GM21576 (cell line): ENCODE measurements around the gene TNNI3K.

ENCODE experiments used
- ATAC-seq: cut with Tn5 transposase; IDR thresholded peaks from one replicate; pipeline ENCODE4 v1.9.1; 2021; ENCODE audit warnings: mild to moderate bottlenecking, moderate library complexity; ENCODE audit not compliant: unreplicated experiment

Gene TNNI3K

DNA sequence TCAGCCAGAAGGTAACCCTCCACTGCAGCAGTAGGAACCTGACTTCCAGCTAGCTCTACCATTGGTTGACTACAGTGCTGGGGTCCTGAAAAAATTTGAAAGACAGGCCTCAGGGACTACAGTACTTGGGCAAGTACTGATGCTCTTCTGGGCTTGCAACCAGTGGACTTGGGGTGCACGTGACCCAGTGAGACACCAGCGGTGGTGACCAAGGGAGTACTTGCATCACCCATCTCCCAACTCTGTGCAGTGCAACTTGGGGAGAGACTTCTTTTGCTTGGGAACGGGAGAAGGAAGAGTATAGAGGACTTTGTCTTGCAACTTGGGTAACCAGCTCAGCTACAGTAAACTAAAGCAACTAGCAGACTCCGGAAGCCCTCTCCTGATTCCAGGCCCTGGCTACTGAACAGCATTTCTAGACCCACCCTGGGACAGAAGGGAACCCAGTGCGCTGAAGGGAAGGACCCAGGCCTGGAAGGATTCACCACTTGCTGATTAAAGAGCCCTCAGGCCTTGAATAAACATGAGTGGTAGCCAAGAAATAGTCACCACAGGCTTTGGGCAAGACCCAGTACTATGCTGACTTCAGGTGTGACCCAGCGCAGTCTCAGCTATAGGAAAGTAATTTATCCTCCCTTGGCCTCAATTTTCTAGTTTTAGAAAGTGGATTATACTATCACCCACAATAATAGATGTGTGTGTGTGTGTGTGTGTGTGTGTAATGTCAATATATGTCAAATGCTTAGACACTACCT, 45.6 kb downstream of the TNNI3K start:
- no peak for ATAC-seq

- ATAC-seq = no peak
Measured at GRCh38 chr1:74286414-74286813, 51.2 kb downstream of the TNNI3K start.

DNA sequence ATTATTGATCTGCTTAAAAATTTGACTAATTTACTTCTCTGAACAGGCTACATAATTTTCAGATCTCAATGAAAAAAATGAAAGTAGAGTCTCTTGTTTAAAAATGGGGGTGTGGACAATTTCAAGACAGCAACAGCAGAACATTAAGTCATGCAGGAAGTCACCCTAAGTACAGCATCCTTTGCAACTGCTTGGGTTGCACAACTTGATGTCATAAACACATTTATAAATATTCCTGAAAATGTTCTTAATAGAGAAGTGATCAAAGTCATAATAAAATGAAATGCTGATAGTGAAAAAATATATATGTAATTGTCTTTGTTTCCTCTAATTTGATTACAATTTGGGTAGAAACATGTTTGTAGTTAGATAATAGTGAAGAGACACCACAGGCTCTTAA, 79.3 kb downstream of the TNNI3K start:
- ATAC-seq = no peak

DNA sequence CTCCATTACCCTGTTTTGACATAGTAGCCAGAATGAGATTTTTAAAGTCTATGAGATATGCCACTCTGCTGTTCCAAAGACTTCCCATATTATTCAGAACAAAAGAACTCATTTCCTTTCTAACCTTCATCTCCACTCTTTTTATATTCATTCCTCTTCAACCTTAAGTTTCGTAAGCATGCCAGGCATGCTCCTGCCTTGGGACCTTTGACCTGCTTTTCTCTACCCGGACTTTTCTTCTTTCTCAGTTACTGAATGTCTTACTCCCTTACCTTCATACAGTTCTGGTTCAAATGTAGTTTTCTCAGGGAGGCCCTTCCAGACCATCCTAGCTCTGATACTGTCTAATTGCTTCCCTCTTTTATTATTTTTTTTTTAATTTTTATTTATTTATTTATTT, 81.1 kb downstream of the TNNI3K start:
- ATAC-seq = no peak

GRCh38 chr1:74317663-74318062, 82.5 kb downstream of the TNNI3K start:
- no peak for ATAC-seq

- ATAC-seq = no peak
Measured at GRCh38 chr1:74323937-74324473, 88.8 kb downstream of the TNNI3K start.

DNA sequence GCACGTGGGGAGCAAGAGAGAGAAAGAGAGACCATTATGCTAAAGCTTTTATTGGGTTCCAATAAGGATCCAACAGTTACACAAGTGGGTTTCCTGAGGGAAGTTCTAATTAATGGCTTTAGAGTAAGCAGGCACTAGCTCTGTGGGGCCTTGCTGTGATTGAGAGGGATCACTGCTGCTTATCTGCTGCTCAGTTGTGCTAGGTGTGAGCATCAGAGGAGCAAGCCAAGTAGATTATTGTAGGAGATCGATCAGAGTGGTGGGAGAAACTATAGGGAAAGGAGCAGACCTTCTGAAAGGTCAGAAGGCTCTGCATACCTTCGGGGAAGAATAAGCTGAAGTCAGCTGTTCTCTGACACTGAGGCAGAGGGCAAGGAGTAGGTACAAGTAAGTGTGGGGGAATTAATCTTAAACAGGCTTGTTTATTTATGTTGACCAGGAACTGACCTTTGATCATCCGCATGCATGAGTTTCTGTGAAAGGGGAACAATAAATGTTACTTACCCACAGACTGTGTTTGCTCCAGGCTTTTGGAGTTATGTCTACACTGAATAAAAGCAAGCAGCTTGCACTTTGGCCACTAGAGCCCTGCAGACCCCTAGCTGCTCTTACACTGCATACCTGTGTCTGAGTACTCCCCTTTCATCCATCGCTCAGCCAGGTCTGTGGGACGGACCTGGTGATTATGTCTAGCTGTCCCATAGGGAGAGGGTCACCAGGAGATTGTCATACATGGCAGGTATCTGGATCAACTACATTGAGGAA, 89.7 kb downstream of the TNNI3K start:
- ATAC-seq = no peak

DNA sequence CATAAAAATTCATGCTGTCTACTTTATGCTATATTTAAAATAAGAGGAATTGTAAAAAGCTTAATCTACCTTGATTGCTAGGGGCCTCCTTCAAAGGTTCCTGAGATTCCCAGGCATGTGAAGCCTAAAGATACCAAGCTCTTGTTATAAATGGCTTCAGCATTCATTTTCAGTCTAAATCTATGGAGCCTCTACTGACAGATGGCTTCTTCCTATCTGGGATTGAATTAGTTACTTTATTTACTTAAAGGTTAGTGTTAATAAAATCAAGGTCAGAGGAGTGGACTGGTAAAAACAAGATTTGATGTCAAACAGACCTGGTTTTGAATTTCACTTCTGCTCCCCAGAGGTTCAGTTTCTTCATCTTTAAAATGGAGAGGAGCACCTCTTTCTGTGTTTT, 93.7 kb downstream of the TNNI3K start:
- no peak for ATAC-seq

- no peak for ATAC-seq
Measured at GRCh38 chr1:74333244-74333643, 98.1 kb downstream of the TNNI3K start.

DNA sequence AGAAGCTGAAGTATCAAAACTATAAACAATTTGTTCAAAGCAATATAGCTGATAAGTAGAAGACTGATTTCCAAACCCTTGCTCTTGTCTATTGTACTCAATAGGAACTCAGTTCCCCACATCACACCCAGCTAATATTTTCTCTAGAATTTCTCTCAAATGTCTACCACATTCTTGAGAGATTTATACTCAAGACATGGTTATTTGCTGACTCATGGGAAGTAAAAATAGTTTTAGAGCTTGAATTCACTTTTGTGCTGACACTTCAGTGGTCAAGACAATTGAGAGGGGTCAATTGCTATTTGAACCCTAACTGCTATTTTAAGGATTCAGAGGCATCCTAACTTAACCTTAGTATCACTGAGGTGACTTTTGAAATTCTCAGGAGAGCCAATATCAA, 99.0 kb downstream of the TNNI3K start:
- no peak for ATAC-seq

DNA sequence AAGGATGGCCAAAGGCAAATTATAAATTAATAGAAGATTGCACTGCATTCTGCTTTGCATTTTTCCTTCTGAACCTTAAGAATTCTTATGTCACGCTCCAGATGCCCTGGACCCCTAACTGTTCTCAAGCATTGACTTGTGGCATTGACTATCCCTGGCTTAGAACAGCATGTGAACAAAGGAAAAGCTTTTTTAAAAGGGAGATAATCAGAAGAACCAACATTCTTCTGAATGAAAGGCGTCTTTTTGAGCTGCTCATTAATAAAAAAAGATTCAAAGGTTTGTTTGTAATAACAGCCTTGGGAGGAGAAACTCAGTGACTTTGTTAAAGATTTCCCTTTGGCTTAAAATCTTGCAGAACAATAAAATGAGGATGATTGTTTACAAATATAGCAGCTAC, 105.5 kb downstream of the TNNI3K start:
- no peak for ATAC-seq

DNA sequence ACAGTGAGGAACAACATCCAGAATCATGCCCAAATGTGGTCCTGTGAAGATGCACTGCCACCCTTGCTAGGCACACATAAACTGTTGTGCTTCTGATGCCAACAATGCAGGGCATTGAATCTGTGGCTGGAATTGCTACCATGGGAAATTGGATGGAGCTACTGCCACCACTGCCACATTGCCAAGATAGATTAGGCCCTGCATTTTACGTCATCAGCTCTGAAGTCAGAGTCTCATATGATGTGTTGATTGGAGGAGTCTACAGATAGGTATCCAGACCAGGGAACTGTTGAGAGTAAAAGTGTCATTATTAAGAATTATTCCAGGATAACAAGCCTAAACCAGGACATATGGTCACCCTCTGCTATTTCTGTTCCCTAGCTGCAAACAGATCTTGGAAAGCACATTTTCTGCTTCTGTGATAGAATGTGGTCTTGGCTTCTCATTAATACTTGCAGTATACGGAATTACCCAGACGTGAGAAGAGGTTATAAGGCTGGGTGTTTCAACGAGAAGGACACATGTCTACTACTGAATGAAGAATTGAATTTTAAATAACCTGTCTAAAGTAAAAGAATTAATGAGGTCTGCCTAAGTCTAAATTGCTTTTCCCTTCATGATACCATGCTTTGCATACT, 106.6 kb downstream of the TNNI3K start:
- no peak for ATAC-seq

GRCh38 chr1:74343216-74343615, 108.0 kb downstream of the TNNI3K start:
- no peak for ATAC-seq

GRCh38 chr1:74344387-74344786, 109.2 kb downstream of the TNNI3K start:
- no peak for ATAC-seq

DNA sequence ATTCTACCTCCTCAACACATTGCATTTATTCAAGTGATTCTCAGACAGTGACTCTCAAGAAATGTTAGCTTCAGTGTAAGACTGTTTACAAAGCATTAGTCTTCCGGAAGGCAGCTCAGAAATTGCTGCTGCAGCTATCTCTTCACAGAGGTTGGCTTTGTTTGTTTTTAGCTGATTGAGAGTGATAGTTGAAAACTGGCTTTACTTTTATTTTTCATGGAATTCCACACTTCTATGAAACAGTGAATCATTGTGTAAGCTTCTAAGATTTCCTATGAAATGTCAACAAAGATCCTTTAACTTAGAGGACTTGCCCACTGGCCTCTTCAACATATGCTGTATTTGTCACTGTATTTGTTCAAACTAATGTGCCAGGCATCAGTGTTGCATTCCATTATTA, 121.3 kb downstream of the TNNI3K start:
- ATAC-seq = no peak

DNA sequence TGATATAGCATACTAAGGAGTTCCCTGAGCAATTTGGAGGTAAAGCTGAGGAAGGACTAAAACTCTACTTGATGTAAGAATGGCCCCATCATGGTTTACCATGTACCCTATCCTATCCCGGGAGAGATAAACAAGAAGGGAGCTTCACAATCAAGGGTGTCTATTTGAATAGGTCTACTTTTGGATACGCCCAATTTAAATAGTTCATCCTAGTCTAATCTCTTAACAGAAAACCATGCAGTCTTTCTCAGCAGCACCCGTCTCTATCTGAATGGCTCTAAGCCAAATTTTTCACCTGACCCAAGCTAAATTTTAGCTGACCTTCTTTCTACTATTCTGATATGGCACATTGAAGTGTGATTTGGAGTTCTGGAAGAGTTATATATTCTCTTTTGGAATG, 122.0 kb downstream of the TNNI3K start:
- no peak for ATAC-seq

DNA sequence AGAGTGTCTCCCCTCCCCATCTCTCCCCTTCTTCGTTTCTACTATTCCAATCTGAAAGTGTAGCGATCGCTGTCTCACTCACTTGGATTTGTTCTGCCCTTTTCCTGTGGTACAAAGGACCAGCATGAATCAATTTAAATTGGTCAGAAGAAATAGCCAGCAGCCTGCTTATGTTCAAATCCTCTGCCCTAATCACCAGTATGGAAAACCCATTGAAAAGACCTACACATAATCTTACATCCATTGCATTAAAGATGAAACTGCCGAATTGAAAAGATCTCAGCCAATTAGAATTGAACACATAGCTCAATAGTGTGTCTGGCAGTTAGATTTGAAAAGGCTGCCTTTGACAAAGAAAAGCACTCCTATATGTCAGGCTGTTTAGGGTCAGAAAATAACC, 122.6 kb downstream of the TNNI3K start:
- no peak for ATAC-seq

DNA sequence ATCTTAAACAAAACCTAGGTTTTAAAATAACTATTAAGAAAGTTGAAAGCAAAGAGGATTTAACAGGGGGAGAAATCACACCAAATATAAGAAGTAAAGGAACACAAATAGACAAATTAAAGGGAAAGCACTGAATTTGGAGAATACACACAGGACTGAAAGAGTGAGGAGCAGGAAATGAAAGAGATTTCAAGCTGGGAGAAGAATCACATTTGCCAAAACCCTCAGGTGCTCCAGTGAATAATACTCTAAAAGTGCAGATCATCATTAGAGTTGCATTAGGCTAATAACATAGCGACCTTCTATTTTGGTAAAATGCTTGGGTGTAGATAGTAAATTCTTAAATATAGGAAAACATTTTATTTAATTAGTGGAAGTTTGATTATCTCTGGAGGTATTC, 127.5 kb downstream of the TNNI3K start:
- ATAC-seq = no peak

DNA sequence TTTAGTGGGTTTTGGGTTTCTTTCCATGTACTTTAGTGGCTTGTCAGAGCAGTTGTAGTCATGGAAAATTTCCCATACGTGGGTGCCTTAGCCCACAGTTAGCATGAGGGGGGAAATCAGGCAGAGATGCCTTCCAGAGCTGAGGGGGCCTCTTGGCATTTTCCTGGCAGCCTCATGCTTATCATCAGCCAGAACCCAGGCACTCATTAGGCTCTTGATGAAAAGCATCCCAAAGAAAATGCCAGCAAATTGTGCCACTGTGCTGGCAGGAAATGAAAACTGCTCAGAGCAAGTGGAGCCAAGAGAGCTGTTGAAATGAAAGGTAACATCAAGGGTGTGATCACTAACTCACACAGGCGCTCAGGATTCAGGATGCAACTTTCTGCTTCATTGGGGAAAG, 128.0 kb downstream of the TNNI3K start:
- ATAC-seq = no peak

- no peak for ATAC-seq
Measured at GRCh38 chr1:74367175-74367813, 132.1 kb downstream of the TNNI3K start.

- ATAC-seq = no peak
Measured at GRCh38 chr1:74368335-74368734, 133.1 kb downstream of the TNNI3K start.
